DOHH2 (cell line): ENCODE results near the gene MAML2.
"Not testable (repeated sequence)": the region's sequence is repeated elsewhere in the genome, so short reads cannot be mapped to it uniquely, and the experiment has no call there.

Source experiments
- H3F3A ChIP-seq: fragments of 200-600 bp; sonication (generic), shearing (Covaris generic); 2 replicates; pipeline ENCODE4 v1.6.0; 2016; ENCODE audit warnings: antibody characterized with exemption, mild to moderate bottlenecking; ENCODE audit not compliant: control insufficient read depth, insufficient read depth
- H3K27ac ChIP-seq: fragments of 200-600 bp; sonication (generic); 2 replicates; pipeline ENCODE4 v1.5.1; 2014; ENCODE audit warnings: low read depth, mild to moderate bottlenecking, low read length, moderate library complexity
- H3K27me3 ChIP-seq: fragments of 200-600 bp; sonication (generic); 2 replicates; pipeline ENCODE4 v1.6.1; 2014; ENCODE audit warnings: mild to moderate bottlenecking, low read length, mixed read lengths; ENCODE audit not compliant: control insufficient read depth
- H3K36me3 ChIP-seq: fragments of 200-600 bp; sonication (generic); 2 replicates; pipeline ENCODE4 v1.6.1; 2014; ENCODE audit warnings: mild to moderate bottlenecking, low read length, moderate library complexity, mixed read lengths; ENCODE audit not compliant: control insufficient read depth
- H3K4me1 ChIP-seq: fragments of 200-600 bp; sonication (generic); 2 replicates; pipeline ENCODE4 v1.6.1; 2014; ENCODE audit warnings: mild to moderate bottlenecking, low read length, mixed read lengths; ENCODE audit not compliant: control insufficient read depth
- H3K4me2 ChIP-seq: fragments of 200-600 bp; sonication (generic); 2 replicates; pipeline ENCODE4 v1.6.0; 2014; ENCODE audit warnings: mild to moderate bottlenecking, low read length, moderate library complexity
- H3K4me3 ChIP-seq: fragments of 200-600 bp; sonication (generic); 2 replicates; pipeline ENCODE4 v1.5.1; 2014; ENCODE audit warnings: mild to moderate bottlenecking, low read length, mixed read lengths
- H3K79me2 ChIP-seq: fragments of 200-600 bp; sonication (generic); 2 replicates; pipeline ENCODE4 v1.6.1; 2014; ENCODE audit warnings: mild to moderate bottlenecking, low read length, mixed read lengths; ENCODE audit not compliant: control insufficient read depth
- H3K9me2 ChIP-seq: fragments of 200-600 bp; sonication (generic); replicated peaks from 2 replicates; pipeline ENCODE4 v1.6.1; 2014; ENCODE audit warnings: mild to moderate bottlenecking, low read length, mixed read lengths; ENCODE audit not compliant: control insufficient read depth
- H3K9me3 ChIP-seq: fragments of 200-600 bp; sonication (generic); 2 replicates; pipeline ENCODE4 v1.6.1; 2014; ENCODE audit warnings: antibody characterized with exemption, low read length, mixed read lengths; ENCODE audit not compliant: control insufficient read depth, insufficient read depth
- H4K20me1 ChIP-seq: fragments of 200-600 bp; sonication (generic); 2 replicates; pipeline ENCODE4 v1.6.0; 2014; ENCODE audit warnings: low read depth, mild to moderate bottlenecking, antibody characterized with exemption, low read length, moderate library complexity; ENCODE audit not compliant: control insufficient read depth, insufficient read depth
- CTCF ChIP-seq: fragments of 200-600 bp; sonication (generic); IDR thresholded peaks from one replicate; pipeline ENCODE4 v1.5.1; 2014; ENCODE audit warnings: antibody characterized with exemption, mild to moderate bottlenecking, low read depth, low read length; ENCODE audit not compliant: poor library complexity, severe bottlenecking
- EZH2phosphoT487 ChIP-seq: fragments of 200-600 bp; sonication (generic); IDR thresholded peaks from 2 replicates; pipeline ENCODE4 v1.6.1; 2017; ENCODE audit warnings: borderline replicate concordance, mild to moderate bottlenecking, antibody characterized with exemption, low read length, moderate library complexity, mixed read lengths

The MAML2 gene

GRCh38 chr11:96268527-96268926 lies 74.5 kb downstream of the MAML2 start:
- not testable (repeated sequence) for H3K9me2 ChIP-seq, H3K36me3 ChIP-seq, H3K4me3 ChIP-seq, H3K79me2 ChIP-seq, H3K4me2 ChIP-seq, H3K9me3 ChIP-seq, H3F3A ChIP-seq, H3K27ac ChIP-seq, H3K27me3 ChIP-seq, H4K20me1 ChIP-seq
- H3K4me1 ChIP-seq, result peaks cover 32% of the 10 kb centered on the region

GRCh38 chr11:96267496-96268032 lies 75.4 kb downstream of the MAML2 start:
- no peaks in the 10 kb centered on the region for H3K79me2 ChIP-seq
- H3K4me2 ChIP-seq, result peak overlapping the region; percentile 24

GRCh38 chr11:96267001-96267495 lies 75.9 kb downstream of the MAML2 start:
- Histone ChIP-seq H3K9me2 (no peaks in the 10 kb centered on the region), H3K9me3 (no peaks in the 10 kb centered on the region), H3K4me3 (0 out of 2 replicates have a peak overlapping the region, but pooled peaks have one; percentile 14), H3K4me1 (peaks cover 21% of the 10 kb centered on the region), H3K79me2 (no peaks in the 10 kb centered on the region), H3K27me3 (no peaks in the 10 kb centered on the region), H3K36me3 (no peaks in the 10 kb centered on the region), H3K4me2 (peak overlapping the region; percentile 24), H3K27ac (no peak overlapping the region), H4K20me1 (no peaks in the 10 kb centered on the region), H3F3A (no peaks in the 10 kb centered on the region)
- TF ChIP-seq EZH2phosphoT487 (no peak), CTCF (no peak)

More at GRCh38 chr11:96267496-96268032, 75.4 kb downstream of the MAML2 start:
- Histone ChIP-seq H3K27me3 (no peaks in the 10 kb centered on the region), H3K4me1 (peaks cover 23% of the 10 kb centered on the region), H3K4me3 (0 out of 2 replicates have a peak overlapping the region, but pooled peaks have one; percentile 14), H3K9me3 (no peaks in the 10 kb centered on the region), H3K36me3 (no peaks in the 10 kb centered on the region), H3K27ac (no peak overlapping the region), H3F3A (no peaks in the 10 kb centered on the region), H3K9me2 (no peaks in the 10 kb centered on the region), H4K20me1 (no peaks in the 10 kb centered on the region)
- TF ChIP-seq EZH2phosphoT487, result no peak
- no peak for TF ChIP-seq CTCF

GRCh38 chr11:96265972-96266371 lies 77.0 kb downstream of the MAML2 start:
- no peaks in the 10 kb centered on the region for H3K79me2 ChIP-seq
- no peaks in the 10 kb centered on the region for H3K36me3 ChIP-seq
- no peaks in the 10 kb centered on the region for H3K27me3 ChIP-seq
- TF ChIP-seq CTCF (no peak), EZH2phosphoT487 (no peak)
- no peak overlapping the region for H3K27ac ChIP-seq
- H3K4me1 ChIP-seq, result peaks cover 21% of the 10 kb centered on the region
- no peaks in the 10 kb centered on the region for H3K9me2 ChIP-seq
- H3F3A ChIP-seq, result no peaks in the 10 kb centered on the region
- no peak overlapping the region for H3K4me3 ChIP-seq
- H3K4me2 ChIP-seq, result no peak overlapping the region
- no peaks in the 10 kb centered on the region for H4K20me1 ChIP-seq
- H3K9me3 ChIP-seq, result no peaks in the 10 kb centered on the region
